ENCODE data around the gene PCBD2. TPM values are rescaled to one million over a fixed set of nuclear protein-coding genes. Genes with fewer than 3 reads are reported as not detected.

Gene PCBD2
- total RNA-seq, 1 donor from 2014 or later: 8.5 TPM

GRCh38 chr5:135012033-135012588 is 107.2 kb downstream of the PCBD2 start:
- H3K27ac Mint-ChIP-seq (ENCODE audit: unreplicated experiment): no peak overlapping the region
- no peaks in the 10 kb centered on the region for H3K36me3 Mint-ChIP-seq (ENCODE audit: unreplicated experiment)
- peak; percentile 78 for DNase-seq (ENCODE audit: extremely low spot score, unreplicated experiment)
- H3K4me1 Mint-ChIP-seq (ENCODE audit: unreplicated experiment): no peaks in the 10 kb centered on the region
- peaks cover 16% of the 10 kb centered on the region for H3K27me3 Mint-ChIP-seq (ENCODE audit: unreplicated experiment)
- H3K4me3 Mint-ChIP-seq (ENCODE audit: unreplicated experiment): no peak overlapping the region
- no peaks in the 10 kb centered on the region for H3K9me3 Mint-ChIP-seq (ENCODE audit: unreplicated experiment)
- no peak for TF ChIP-seq CTCF (IDR thresholded peaks at IDR 0.05)

Small RNA genes within 50 kb of the gene (microRNA-seq; reads per million reads assigned to microRNA genes)
- gene MIR4461 (ENCODE audit: unreplicated experiment): not detected

Other genes with a start within 250 kb of the PCBD2 start
- gene CAMLG, start 166.6 kb upstream of the PCBD2 start, total RNA-seq: 48.7 and 49.6 TPM in 2 replicates
- 46.1 and 55.3 TPM in 2 replicates for gene DDX46, start 146.4 kb upstream of the PCBD2 start, total RNA-seq
- gene C5orf24, start 59.2 kb upstream of the PCBD2 start, total RNA-seq: 81.7 and 81.8 TPM in 2 replicates
- gene TXNDC15, start 30.8 kb upstream of the PCBD2 start, total RNA-seq: 68.2 and 75.7 TPM in 2 replicates
- not detected in 2 replicates for gene CATSPER3, start 62.8 kb downstream of the PCBD2 start, total RNA-seq
- 0.13 TPM in 1 of 2 replicates, not detected in the other for gene PITX1, start 129.1 kb downstream of the PCBD2 start, total RNA-seq